GM21381 (cell line): ENCODE data around the gene IFNGR2.
"Not testable (repeated sequence)": the region's sequence is repeated elsewhere in the genome, so short reads cannot be mapped to it uniquely, and the experiment has no call there.

Experiments used
- ATAC-seq: cut with Tn5 transposase; IDR thresholded peaks from one replicate; pipeline ENCODE4 v1.9.1; 2021; ENCODE audit warnings: mild to moderate bottlenecking, moderate library complexity; ENCODE audit not compliant: unreplicated experiment

The IFNGR2 gene

DNA sequence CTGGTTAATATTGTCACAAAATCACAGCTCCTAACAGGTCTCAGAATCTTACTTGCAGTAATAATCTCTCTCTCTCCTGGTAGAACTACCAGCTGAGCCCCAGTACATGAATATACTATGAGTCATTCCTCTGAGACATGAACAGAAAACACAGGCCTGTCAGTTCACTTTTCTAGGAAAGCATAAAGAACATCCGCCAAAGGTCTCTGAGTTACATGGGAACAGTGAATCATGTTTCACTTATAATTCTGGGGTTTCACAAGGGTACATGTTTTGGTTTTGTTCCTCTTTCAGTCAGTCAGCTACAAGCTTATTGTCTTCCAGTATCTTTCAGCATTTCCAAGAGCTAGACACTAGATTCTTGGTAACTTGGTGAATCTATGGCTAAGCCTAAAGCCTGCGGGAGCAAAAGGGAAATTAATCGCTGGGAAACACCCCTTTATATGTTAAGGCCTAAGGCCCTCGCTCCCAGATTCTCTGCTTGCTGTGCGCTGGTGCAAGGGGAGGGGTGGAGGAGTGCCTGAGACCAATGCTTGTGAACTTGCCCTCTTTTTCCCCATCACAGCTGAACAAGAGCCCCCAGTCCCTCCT is 31.7 kb downstream of the IFNGR2 start:
- ATAC-seq = peak; percentile 86

DNA sequence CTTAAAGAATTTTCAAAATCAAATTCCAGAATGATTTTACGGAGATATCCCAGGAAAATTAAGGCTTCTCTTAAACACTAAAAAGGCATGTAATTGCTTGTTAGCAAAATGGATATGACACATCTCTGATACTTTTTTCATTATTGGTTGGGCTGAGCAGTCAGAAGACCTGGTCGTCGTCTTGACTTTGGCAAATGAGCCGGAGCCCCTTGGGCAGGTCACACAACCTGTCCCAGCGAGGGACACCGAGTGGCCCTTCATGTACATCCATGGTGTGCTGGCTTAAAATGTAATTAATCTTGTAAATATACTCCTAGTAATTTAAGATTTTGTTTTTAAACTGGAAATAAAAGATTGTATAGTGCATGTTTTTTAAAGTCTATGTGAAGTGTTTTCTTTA is 33.9 kb downstream of the IFNGR2 start:
- ATAC-seq = no peak

DNA sequence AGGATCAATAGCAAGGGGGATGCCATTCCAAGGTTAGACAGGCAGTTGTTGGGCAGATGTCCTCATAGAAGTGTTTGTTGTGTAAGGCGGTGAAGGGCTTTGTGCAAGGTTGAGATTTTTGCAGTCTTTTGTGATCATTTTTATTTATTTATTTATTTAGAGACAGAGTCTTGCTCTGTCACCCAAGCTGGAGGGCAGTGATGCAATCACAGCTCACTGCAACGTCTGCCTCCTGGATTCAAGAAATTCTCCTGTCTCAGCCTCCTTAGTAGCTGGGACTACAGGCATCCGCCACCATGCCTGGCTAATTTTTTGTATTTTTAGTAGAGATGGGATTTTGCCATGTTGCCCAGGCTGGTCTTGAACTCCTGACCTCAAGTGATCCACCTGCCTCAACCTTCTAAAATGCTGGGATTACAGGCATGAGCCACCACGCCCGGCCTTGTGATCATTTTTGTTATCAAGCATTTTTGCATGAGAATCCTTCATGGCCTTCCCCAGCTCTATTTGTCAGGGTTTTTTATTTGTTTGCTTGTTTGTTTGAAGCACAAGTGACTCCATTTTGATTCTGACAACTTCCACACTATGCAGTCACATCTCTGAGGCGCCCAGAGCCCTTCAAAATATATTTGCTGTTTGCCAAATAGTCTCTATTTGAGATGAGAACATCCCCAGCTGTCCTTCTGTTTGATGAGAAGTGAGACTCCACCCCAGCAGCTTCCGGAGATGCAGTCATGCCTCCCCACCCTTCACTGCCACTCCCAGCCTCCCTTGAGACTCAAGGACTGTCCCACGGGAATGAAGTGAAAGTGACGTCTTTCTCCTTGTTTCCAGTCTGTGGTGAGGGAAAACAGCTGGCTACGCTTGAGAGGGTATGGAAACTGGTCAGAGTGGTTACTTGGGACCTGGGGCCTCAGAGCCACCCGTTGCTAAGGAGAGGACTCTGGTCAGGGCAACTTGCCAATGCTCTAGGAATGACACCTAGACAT is 38.6 kb downstream of the IFNGR2 start:
- peak; percentile 71 for ATAC-seq

DNA sequence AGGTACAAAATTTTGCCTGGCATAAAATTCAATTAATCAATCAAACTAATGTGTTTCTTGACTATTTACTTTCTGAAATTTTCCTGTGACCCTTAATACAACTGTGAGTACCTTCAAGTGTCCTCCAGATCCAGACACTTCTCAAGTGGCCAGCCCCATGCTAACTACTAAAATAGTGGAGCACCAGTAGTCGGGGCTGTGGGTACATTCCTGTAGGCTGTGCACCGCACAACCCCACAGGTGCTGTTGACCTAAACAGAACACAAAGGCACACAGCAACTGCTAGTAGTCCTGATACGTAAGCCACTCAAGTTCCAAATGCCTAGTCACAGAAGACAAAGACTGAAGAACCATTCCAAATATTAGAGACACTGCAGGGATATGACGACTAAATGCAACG is 40.0 kb downstream of the IFNGR2 start:
- ATAC-seq = no peak

- no peak for ATAC-seq
Measured at GRCh38 chr21:33444499-33444898, 41.3 kb downstream of the IFNGR2 start.

GRCh38 chr21:33446620-33447019 is 43.4 kb downstream of the IFNGR2 start:
- ATAC-seq = not testable (repeated sequence)

GRCh38 chr21:33449616-33450015 is 46.4 kb downstream of the IFNGR2 start:
- ATAC-seq = no peak

DNA sequence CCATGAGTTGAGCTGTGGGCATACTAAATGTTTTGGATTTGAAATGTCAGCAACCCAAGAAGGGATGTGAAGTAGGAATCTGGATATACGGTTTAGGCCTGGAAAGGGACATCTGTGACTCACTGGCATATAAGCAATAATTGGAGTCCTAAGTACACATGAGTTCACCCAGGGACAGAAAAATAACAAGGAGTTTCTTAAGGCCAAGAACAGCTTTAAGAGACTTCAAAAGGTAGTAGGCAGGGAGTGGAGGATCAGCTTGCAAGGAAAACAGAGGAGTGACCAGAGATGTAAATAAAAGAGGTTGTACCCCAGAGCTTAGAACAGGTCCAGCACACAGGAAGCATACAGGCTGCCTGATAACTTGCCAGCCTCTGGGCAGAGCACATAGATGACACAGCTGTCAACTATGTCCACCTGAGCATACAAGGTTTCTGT is 48.4 kb downstream of the IFNGR2 start:
- no peak for ATAC-seq

DNA sequence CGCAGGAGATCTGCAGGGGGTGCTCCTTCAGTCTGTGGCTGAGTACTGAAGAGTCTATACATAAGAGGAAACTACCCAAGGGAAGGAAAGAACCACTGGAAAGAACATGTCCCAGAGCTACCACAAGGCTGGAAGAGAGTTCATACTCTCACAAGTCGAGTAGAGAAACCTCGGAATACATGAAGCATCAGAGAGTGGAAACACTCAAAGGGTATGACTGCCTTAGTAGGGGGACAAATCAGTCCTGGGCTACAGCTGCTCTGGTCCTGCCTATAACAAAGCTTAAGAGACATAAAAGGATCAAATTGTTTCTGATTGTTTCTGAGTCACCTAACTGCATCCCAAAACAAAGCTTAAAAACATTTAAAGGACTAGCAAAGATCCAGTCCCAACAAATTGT is 49.1 kb downstream of the IFNGR2 start:
- no peak for ATAC-seq

- ATAC-seq = no peak
Measured at GRCh38 chr21:33455686-33456446, 52.7 kb downstream of the IFNGR2 start.

DNA sequence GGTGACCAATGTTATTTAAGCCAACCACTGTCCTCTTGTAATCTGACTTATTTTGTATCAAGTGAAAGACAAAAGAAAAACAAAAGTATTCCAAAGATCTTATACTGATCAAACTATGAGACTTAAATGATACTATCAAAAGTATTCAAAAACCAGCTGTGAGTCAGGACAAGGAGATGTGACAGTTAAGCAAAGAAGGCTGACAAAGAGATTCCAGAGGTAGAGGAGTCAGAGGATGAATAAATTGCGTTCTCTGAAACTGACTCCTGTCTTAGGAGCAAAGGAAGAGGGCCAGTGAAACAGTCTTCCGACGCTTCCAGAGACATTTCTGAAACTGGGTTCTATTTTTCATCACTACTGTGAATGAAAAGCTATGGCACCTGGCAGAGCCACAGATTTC is 55.6 kb downstream of the IFNGR2 start:
- no peak for ATAC-seq

DNA sequence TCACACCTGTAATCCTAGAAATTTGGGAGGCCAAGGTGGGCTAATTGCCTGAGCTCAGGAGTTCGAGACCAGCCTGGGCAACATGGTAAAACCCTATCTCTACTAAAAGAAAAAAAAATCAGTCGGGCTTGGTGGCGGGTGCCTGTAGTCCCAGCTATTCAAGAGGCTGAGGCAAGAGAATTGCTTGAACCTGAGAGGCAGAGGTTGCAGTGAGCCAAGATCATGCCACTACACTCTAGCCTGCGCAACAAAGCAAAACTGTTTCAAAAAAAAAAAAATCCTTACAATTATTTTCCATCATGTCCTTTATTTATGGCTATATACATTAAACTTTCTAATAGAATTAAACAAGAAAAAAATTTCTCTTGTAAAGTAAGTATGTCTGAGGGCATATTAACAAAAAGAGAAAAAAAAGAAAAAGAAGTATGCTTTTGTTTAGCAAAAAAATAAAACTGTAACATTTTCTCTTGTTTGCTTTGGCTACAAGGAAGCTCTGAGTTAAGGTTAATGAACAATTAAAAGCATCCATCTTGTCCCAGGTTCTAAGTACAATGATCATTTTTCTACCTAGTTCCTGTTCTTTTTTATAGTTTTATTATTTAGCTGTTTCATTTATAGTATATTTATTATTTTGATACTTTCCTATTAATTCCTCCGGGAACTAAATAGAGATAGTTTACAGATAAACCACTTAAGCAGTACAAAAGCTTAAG is 58.5 kb downstream of the IFNGR2 start:
- ATAC-seq = no peak

- not testable (repeated sequence) for ATAC-seq
Measured at GRCh38 chr21:33469183-33469582, 66.0 kb downstream of the IFNGR2 start.

DNA sequence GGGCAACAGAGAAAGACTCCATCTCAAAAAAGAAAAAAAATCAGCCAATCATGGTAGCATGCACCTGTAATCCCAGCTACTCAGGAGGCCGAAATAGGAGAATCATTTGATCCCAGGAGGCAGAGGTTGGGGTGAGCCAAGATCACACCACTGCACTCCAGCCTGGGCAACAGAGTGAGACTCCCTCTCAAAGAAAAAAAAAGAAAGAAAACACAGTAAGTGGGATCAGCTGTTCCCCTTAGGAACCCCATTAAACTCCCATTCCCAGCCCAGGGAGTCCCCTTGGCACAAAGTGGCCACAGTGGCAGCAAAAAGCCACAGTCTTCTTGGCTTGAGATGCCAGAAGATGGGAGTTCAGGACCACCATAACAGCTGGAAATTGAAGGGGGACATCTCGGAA is 67.5 kb downstream of the IFNGR2 start:
- ATAC-seq = no peak

GRCh38 chr21:33473344-33473743 is 70.1 kb downstream of the IFNGR2 start:
- ATAC-seq = no peak

DNA sequence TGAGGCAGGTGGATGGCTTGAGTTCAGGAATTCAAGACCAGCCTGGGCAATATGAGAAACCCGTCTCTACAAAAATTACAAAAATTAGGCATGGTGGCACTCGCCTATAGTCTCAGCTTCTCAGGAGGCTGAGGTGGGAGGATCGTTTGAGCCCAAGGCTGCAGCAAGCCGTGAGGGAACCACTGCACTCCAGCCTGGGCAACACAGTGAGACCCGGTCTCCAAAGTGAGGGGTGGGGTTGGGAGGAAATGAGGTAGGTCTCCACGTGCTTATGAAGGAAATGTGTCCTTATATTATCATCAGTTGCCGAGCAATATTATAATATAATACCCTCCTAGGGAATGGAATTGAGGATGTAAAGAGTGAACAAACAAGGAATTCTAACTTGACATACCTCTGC is 73.9 kb downstream of the IFNGR2 start:
- ATAC-seq = no peak

- ATAC-seq = no peak
Measured at GRCh38 chr21:33478182-33478581, 75.0 kb downstream of the IFNGR2 start.

DNA sequence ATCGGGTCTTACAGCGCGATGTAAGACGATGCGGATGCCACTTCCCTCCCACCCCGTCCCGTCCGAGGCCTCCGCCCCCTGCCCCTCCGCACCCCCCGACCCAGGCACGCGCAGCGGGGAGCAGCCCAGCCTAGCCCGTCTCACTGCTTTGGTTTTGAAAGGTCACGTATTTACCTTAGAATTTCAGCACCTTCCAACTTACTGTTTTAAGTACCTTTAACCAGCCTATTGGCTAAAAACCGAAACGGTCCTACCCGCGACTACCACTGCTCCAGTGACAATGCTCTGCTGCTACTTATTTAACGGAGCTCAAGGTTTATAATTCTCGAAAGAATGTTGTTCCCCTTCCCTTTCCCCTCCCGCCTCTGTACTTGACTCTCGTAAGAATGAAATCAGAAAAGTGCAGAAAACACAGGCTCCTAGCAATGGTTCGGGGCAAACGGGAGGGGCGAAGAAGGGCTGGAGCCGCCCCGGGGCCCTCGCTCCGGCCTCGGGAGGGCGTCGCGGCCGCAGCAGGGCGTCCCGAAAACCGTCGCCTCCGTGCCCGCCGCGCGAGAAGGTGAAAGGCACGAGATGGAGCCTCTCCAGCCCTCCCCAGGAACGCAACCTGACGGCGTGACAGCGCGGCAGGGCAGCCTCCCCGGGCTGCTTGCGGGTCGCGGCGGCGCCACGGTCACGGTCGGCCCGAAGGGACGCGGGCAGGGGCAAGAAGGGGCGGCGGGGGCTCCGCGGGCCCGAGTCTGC is 75.9 kb downstream of the IFNGR2 start:
- peak; percentile 7 for ATAC-seq

GRCh38 chr21:33479679-33480480 is 76.7 kb downstream of the IFNGR2 start, which contains the start of gene TMEM50B:
TSS of gene TMEM50B (minus strand) at chr21:33479974. CDS start at chr21:33468885, 11,089 bp downstream.
- ATAC-seq = peak; percentile 87
